ENCODE measurements around the gene HRH2.
"Not testable (repeated sequence)": the region's sequence is repeated elsewhere in the genome, so short reads cannot be mapped to it uniquely, and the experiment has no call there.

The HRH2 gene

DNA sequence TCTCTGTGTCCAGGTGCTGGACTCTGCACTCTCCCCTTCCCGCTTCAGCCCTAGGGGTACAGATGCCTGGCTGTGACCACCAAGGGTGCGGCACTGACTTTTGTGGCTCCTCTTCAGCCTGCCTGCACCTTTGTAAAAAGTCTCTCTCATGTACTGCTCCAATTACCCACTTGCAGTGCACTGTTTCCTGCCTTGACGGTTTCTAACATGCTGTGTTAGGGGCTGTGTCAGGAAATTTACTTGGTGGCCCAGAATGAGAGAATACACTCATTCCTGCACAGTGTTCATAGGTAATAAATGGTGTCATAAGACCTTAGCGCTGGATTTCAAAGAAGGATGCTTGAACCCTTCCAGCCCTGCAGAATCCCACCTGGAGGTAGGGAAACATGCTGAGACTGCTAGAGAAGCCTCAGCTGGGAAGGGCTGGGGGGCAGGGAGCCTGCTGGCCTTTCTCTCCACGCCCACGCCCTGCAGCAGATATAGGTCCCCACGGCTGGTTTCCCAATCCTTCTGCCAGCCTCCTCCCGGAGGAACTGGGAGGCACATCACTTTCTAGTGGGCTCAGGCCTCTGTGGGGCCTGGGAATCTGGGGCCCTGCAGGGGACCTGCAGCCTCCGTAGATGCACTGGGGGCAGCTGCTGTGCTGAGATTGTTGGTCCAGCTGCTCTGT lies 17.6 kb upstream of the HRH2 start:
- WGBS (ENCODE audit: insufficient coverage, insufficient read length), result no CpG with 5 or more reads among the region's 9 CpGs
- Histone ChIP-seq H3K36me3 (ENCODE audit: control insufficient read depth, insufficient read depth, low read length) (no peaks in the 10 kb centered on the region), H3K27me3 (ENCODE audit: control insufficient read depth, insufficient read depth, low read length) (no peaks in the 10 kb centered on the region), H3K27ac (ENCODE audit: low read length) (no peak overlapping the region), H3K4me3 (ENCODE audit: low read length) (no peak overlapping the region), H3K4me1 (ENCODE audit: control insufficient read depth, insufficient read depth, low read length) (peaks cover 1% of the 10 kb centered on the region; the same call in 1 of the 2 replicates), H3K9me3 (ENCODE audit: control insufficient read depth, insufficient read depth, low read length) (no peaks in the 10 kb centered on the region)
- no peak for DNase-seq (ENCODE audit: low read depth, low spot score)

DNA sequence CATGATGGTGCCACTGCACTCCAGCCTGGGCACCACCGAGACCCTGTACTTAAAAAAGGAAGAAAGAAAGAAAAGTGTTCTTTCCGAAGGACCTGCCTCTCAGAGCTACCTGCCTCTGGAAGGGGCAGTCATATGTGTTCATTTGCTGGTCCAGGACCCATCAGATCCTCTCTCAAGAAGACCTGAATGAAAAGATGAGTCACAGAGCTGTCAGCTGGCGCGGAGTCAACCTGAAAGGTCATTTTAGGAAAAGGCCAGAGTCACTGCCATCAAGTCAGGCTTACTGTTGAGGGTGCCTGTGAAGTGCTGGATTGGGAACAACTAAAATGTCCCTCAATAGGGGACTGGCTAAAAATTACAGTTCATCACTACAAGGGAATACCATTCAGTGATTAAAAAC lies 14.9 kb upstream of the HRH2 start:
- Histone ChIP-seq H3K9me3 (ENCODE audit: control insufficient read depth, insufficient read depth, low read length) (no peaks in the 10 kb centered on the region), H3K36me3 (ENCODE audit: control insufficient read depth, insufficient read depth, low read length) (no peaks in the 10 kb centered on the region), H3K27me3 (ENCODE audit: control insufficient read depth, insufficient read depth, low read length) (no peaks in the 10 kb centered on the region), H3K27ac (ENCODE audit: low read length) (no peak overlapping the region), H3K4me1 (ENCODE audit: control insufficient read depth, insufficient read depth, low read length) (peaks cover 1% of the 10 kb centered on the region; the same call in 1 of the 2 replicates), H3K4me3 (ENCODE audit: low read length) (no peak overlapping the region)
- no peak for DNase-seq (ENCODE audit: low read depth, low spot score)
- WGBS (ENCODE audit: insufficient coverage, insufficient read length), result no CpG with 5 or more reads among the region's 4 CpGs

DNA sequence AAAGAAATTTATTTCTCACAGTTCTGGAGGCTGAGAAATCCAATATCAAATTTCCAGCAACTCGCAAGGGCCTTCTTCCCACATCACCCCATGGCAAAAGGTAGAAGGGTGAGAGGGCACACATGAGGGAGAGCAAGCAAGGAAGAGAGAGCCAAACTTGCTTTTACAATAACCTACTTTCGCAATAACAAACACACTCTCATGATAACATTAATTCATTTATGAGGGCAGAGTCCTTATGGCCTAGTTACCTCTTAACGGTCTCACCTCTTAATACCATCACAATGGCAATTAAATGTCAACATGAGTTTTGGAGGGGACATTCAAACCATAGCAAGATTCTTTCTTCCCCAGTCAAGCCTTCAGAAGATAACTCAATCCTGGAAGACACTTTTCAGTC lies 11.6 kb upstream of the HRH2 start:
- DNase-seq (ENCODE audit: low read depth, low spot score), result no peak
- peaks cover 5% of the 10 kb centered on the region for H3K9me3 ChIP-seq (ENCODE audit: control insufficient read depth, insufficient read depth, low read length)
- no peaks in the 10 kb centered on the region for H3K27me3 ChIP-seq (ENCODE audit: control insufficient read depth, insufficient read depth, low read length)
- no peaks in the 10 kb centered on the region for H3K4me1 ChIP-seq (ENCODE audit: control insufficient read depth, insufficient read depth, low read length)
- no peak overlapping the region for H3K27ac ChIP-seq (ENCODE audit: low read length)
- WGBS (ENCODE audit: insufficient coverage, insufficient read length), result no CpG with 5 or more reads among the region's 3 CpGs
- H3K36me3 ChIP-seq (ENCODE audit: control insufficient read depth, insufficient read depth, low read length), result no peaks in the 10 kb centered on the region
- no peak overlapping the region for H3K4me3 ChIP-seq (ENCODE audit: low read length)

DNA sequence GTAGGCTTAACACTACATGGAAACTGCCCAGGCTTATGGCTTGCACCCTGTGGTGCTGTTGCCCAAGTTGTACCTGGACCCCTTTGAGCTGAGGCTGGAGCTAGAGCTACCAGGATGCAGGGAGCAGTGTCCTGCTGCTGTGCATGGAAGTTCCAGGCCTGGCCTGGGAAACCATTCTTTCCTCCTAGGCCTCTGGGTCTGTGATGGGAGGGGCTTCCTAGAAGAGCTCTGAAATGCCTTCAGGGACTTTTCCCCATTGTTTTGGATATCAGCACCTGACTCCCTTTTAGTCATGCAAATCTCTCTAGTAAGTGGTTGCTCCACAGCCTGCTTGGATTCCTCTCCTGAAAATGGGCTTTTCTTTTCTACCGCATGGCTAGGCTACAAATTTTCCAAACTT lies 7.9 kb upstream of the HRH2 start:
- H3K4me1 ChIP-seq (ENCODE audit: control insufficient read depth, insufficient read depth, low read length), result no peaks in the 10 kb centered on the region
- no peak for DNase-seq (ENCODE audit: low read depth, low spot score)
- no peaks in the 10 kb centered on the region for H3K36me3 ChIP-seq (ENCODE audit: control insufficient read depth, insufficient read depth, low read length)
- H3K9me3 ChIP-seq (ENCODE audit: control insufficient read depth, insufficient read depth, low read length), result peaks cover 5% of the 10 kb centered on the region
- no peak overlapping the region for H3K27ac ChIP-seq (ENCODE audit: low read length)
- no peak overlapping the region for H3K4me3 ChIP-seq (ENCODE audit: low read length)
- no peaks in the 10 kb centered on the region for H3K27me3 ChIP-seq (ENCODE audit: control insufficient read depth, insufficient read depth, low read length)
- no CpG with 5 or more reads among the region's 1 CpG for WGBS (ENCODE audit: insufficient coverage, insufficient read length)

DNA sequence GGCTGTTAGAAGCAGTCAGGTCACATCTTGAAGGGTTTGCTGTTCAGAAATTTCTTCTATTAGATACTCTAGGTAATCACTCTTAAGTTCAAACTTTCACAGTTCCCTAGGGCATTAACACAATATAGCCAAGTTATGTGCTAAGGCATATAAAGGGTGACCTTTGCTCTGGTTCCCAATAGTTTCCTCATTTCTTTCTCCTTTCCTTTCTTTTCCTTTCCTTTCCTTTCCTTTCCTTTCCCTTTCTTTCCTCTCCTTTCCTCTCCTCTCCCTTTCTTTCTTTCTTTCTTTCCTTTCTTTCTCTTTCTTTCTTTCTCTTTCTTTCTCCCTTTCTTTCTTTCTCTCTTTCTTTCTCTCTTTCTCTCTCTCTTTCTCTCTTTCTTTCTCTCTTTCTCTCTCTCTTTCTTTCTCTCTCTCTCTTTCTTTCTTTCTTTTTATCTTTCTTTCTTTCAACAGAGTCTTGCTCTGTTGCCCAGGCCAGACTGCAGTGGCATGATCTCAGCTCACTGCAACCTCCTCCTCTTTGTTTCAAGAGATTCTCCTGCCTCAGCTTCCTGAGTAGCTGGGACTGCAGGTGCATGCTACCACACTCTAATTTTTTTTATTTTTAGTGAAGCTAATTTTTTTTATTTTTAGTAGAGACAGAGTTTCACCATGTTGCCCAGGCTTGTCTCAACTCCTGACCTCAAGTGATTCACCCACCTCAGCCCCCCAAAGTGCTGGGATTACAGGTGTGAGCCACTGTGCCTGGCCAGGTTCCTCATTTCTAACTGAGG lies 7.3 kb upstream of the HRH2 start:
- not testable (repeated sequence) for H3K36me3 ChIP-seq (ENCODE audit: control insufficient read depth, insufficient read depth, low read length); H3K27ac ChIP-seq (ENCODE audit: low read length); DNase-seq (ENCODE audit: low read depth, low spot score); H3K4me3 ChIP-seq (ENCODE audit: low read length); H3K27me3 ChIP-seq (ENCODE audit: control insufficient read depth, insufficient read depth, low read length); H3K4me1 ChIP-seq (ENCODE audit: control insufficient read depth, insufficient read depth, low read length); H3K9me3 ChIP-seq (ENCODE audit: control insufficient read depth, insufficient read depth, low read length)

DNA sequence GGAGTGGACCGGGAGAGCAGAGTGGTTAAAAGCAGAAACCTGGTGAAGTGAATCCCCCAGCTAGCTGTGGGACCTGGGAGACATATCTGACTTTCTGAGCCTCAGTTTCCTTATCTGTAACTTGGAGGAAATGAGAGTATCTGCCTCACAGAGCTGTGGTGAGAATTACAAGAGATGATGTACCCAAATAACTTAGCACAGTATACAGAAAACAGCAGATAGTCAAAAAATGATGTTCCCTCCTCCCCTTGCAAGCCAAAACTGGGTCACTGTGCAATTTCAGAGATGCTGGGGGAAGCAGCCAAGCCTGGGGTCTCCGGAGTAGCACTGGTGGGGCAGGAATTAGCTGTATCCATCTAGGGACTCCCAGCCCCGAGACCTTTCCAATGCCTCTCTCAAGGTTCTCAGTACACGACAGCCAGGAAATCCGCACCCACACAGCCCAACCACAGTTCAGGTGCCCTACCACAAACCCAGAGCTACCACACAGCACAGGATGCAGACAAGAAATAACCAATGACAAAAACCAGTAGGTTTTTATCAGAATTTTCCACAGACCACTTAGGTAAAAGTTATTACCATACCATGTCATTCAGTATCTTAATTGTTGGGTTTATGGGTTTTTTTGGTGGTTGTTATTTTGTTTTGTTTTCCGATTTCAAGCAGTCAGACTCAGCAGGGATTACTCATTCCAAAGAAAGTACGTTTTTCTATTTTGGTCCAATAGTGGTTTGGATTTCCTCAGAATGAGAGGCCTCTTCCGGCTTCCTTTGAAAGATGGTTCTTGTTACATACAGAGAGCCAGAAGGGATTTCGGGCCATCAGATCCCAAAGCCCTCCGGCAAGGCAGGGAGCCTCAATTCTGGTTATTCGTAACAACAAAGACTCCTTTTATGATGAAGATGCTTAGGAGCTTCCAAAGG lies 4.9 kb upstream of the HRH2 start:
- no peaks in the 10 kb centered on the region for H3K4me1 ChIP-seq (ENCODE audit: control insufficient read depth, insufficient read depth, low read length)
- H3K27me3 ChIP-seq (ENCODE audit: control insufficient read depth, insufficient read depth, low read length), result no peaks in the 10 kb centered on the region
- no peaks in the 10 kb centered on the region for H3K36me3 ChIP-seq (ENCODE audit: control insufficient read depth, insufficient read depth, low read length)
- no peak overlapping the region for H3K27ac ChIP-seq (ENCODE audit: low read length)
- H3K9me3 ChIP-seq (ENCODE audit: control insufficient read depth, insufficient read depth, low read length), result peaks cover 5% of the 10 kb centered on the region
- DNase-seq (ENCODE audit: low read depth, low spot score), result no peak
- H3K4me3 ChIP-seq (ENCODE audit: low read length), result no peak overlapping the region
- WGBS (ENCODE audit: insufficient coverage, insufficient read length), result no CpG with 5 or more reads among the region's 11 CpGs

DNA sequence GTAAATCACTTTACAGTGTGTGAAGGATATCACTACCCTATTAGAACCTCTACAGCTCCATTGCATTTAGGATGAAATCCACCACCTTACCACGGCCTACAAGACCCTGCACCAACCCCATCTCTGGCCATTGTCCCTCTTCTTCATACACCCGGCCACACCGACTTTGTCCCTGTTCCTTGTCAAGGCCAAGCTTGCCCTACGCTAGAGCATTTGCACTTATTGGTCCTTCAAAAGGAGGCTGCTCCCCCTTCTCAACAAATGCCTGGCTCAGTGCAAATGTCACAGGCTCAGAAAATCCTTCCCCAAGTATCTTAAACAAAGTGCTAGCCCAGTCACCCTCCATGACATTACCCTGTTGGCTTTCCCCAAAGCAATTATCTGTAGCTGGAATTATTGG lies 4.1 kb upstream of the HRH2 start:
- no peaks in the 10 kb centered on the region for H3K4me1 ChIP-seq (ENCODE audit: control insufficient read depth, insufficient read depth, low read length)
- no CpG with 5 or more reads among the region's 4 CpGs for whole genome bisulfite sequencing (ENCODE audit: insufficient coverage, insufficient read length)

DNA sequence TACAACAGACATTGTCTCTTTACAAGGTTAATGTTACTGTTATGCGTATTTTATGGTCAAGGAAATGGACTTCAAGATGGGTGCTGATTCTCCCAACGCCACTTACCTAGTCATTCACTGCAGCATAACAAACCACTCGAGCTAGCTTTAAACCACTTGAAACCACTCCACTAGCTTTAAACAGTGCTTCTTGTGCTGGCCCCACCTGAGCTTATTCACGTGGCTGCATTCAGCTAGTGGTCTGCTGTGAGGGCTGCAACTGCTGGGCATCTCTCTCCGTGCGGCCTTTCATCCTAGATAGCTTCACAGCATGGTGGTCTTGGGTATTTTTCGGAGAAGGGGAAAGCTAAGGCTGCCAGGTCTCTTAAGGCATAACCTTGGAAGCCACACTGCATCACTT lies 3.5 kb upstream of the HRH2 start:
- Histone ChIP-seq H3K9me3 (ENCODE audit: control insufficient read depth, insufficient read depth, low read length) (peaks cover 5% of the 10 kb centered on the region; the same call in 1 of the 2 replicates), H3K4me3 (ENCODE audit: low read length) (no peak overlapping the region), H3K4me1 (ENCODE audit: control insufficient read depth, insufficient read depth, low read length) (no peaks in the 10 kb centered on the region), H3K27me3 (ENCODE audit: control insufficient read depth, insufficient read depth, low read length) (no peaks in the 10 kb centered on the region), H3K36me3 (ENCODE audit: control insufficient read depth, insufficient read depth, low read length) (no peaks in the 10 kb centered on the region), H3K27ac (ENCODE audit: low read length) (no peak overlapping the region)
- WGBS (ENCODE audit: insufficient coverage, insufficient read length), result no CpG with 5 or more reads among the region's 7 CpGs
- no peak for DNase-seq (ENCODE audit: low read depth, low spot score)

More for the DNA sequence above, 4.1 kb upstream of the HRH2 start:
- no peaks in the 10 kb centered on the region for H3K36me3 ChIP-seq (ENCODE audit: control insufficient read depth, insufficient read depth, low read length)
- H3K9me3 ChIP-seq (ENCODE audit: control insufficient read depth, insufficient read depth, low read length), result peaks cover 5% of the 10 kb centered on the region
- H3K27me3 ChIP-seq (ENCODE audit: control insufficient read depth, insufficient read depth, low read length), result no peaks in the 10 kb centered on the region
- DNase-seq (ENCODE audit: low read depth, low spot score), result no peak
- no peak overlapping the region for H3K27ac ChIP-seq (ENCODE audit: low read length)
- no peak overlapping the region for H3K4me3 ChIP-seq (ENCODE audit: low read length)

DNA sequence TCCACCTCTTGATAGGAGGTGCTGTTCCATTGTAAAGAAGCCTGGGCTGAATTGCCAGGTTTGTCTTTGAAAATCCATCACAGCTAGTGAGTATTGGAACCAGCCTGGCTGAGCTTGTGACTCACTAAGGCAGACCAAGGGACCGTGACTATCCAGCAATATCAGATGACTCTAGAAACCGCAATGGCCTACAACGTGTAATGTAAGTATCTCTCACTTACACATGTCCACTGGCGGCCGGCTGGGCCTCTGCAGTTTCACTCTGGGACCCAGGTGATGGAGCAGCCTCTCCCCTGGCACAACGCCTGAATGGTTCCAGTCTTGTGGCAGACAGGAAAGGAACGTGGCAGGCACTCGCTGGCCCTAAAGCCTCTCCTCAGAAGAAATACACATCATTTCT lies 3.1 kb upstream of the HRH2 start:
- Histone ChIP-seq H3K27ac (ENCODE audit: low read length) (no peak overlapping the region), H3K27me3 (ENCODE audit: control insufficient read depth, insufficient read depth, low read length) (no peaks in the 10 kb centered on the region), H3K4me1 (ENCODE audit: control insufficient read depth, insufficient read depth, low read length) (no peaks in the 10 kb centered on the region), H3K36me3 (ENCODE audit: control insufficient read depth, insufficient read depth, low read length) (no peaks in the 10 kb centered on the region), H3K4me3 (ENCODE audit: low read length) (no peak overlapping the region), H3K9me3 (ENCODE audit: control insufficient read depth, insufficient read depth, low read length) (peaks cover 2% of the 10 kb centered on the region; the same call in 1 of the 2 replicates)
- WGBS (ENCODE audit: insufficient coverage, insufficient read length), result no CpG with 5 or more reads among the region's 8 CpGs
- no peak for DNase-seq (ENCODE audit: low read depth, low spot score)

DNA sequence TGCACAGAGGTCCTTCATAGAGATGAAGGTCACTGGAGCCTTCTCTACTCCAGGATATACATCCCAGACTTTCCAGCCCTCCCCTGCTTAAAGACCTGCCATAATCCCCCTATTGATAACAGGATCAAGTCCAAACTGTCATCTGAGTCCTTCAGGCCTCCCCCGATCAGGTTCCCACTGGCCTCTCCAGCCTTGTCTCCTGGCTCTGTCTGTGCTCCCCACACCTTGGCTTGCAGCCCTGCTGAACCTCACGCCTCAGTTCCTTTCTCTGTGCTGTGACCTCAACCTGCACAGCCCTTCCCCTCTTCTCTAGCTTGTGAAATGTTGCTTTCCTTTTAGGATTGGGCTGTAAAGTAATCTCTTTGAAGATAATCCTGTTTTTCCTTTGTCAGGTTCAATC lies 2.5 kb upstream of the HRH2 start:
- Histone ChIP-seq H3K9me3 (ENCODE audit: control insufficient read depth, insufficient read depth, low read length) (no peaks in the 10 kb centered on the region), H3K36me3 (ENCODE audit: control insufficient read depth, insufficient read depth, low read length) (no peaks in the 10 kb centered on the region), H3K4me1 (ENCODE audit: control insufficient read depth, insufficient read depth, low read length) (no peaks in the 10 kb centered on the region), H3K4me3 (ENCODE audit: low read length) (no peak overlapping the region), H3K27me3 (ENCODE audit: control insufficient read depth, insufficient read depth, low read length) (no peaks in the 10 kb centered on the region), H3K27ac (ENCODE audit: low read length) (no peak overlapping the region)
- no CpG with 5 or more reads among the region's 2 CpGs for WGBS (ENCODE audit: insufficient coverage, insufficient read length)
- DNase-seq (ENCODE audit: low read depth, low spot score), result no peak

All from iPS DF 6.9 (cell line).